Neural cell (in vitro differentiated cells): ENCODE measurements around the gene NCLN. TPM values are rescaled to one million over a fixed set of nuclear protein-coding genes. Genes with fewer than 3 reads are reported as not detected.

Experiments used
- H2AFZ ChIP-seq: fragments of 200-600, 300-800 bp; sonication (generic), shearing (Covaris generic); 2 replicates; pipeline ENCODE4 v1.6.0; 2014; ENCODE audit warnings: low read depth, mild to moderate bottlenecking, antibody characterized with exemption, low read length, moderate library complexity
- H3F3A ChIP-seq: fragments of 200-600 bp; shearing (Covaris generic); 2 replicates; pipeline ENCODE4 v1.6.1; 2016; ENCODE audit warnings: mild to moderate bottlenecking, moderate library complexity, mixed read lengths, antibody characterized with exemption, low read length; ENCODE audit not compliant: insufficient read depth, poor library complexity, severe bottlenecking
- H3K27ac ChIP-seq: fragments of 200-600, 300-800 bp; sonication (generic), shearing (Covaris generic); 2 replicates; pipeline ENCODE4 v1.5.1; 2014; ENCODE audit warnings: mild to moderate bottlenecking, low read length, moderate library complexity
- H3K27me3 ChIP-seq: fragments of 300-800, 200-600 bp; sonication (generic), shearing (Covaris generic); 2 replicates; pipeline ENCODE4 v1.6.0; 2014; ENCODE audit warnings: mild to moderate bottlenecking, low read depth, low read length, moderate library complexity; ENCODE audit not compliant: insufficient read depth
- H3K36me3 ChIP-seq: fragments of 300-800, 200-600 bp; sonication (generic), shearing (Covaris generic); 2 replicates; pipeline ENCODE4 v1.5.1; 2014; ENCODE audit warnings: mild to moderate bottlenecking, antibody characterized with exemption, low read length, moderate library complexity; ENCODE audit not compliant: insufficient read depth
- H3K4me2 ChIP-seq: fragments of 300-800, 200-600 bp; sonication (generic), shearing (Covaris generic); 2 replicates; pipeline ENCODE4 v1.6.0; 2014; ENCODE audit warnings: mild to moderate bottlenecking, low read length
- H3K4me3 ChIP-seq: fragments of 300-800, 200-600 bp; sonication (generic), shearing (Covaris generic); 2 replicates; pipeline ENCODE4 v1.5.1; 2014; ENCODE audit warnings: mild to moderate bottlenecking, low read length, moderate library complexity
- H3K79me2 ChIP-seq: fragments of 200-600 bp; shearing (Covaris generic); replicated peaks from 2 replicates; pipeline ENCODE4 v1.6.0; 2014; ENCODE audit warnings: mild to moderate bottlenecking, low read length, moderate library complexity; ENCODE audit not compliant: insufficient read depth
- H3K9ac ChIP-seq: fragments of 300-800, 200-600 bp; sonication (generic), shearing (Covaris generic); 2 replicates; pipeline ENCODE4 v1.6.1; 2016; ENCODE audit warnings: mild to moderate bottlenecking, low read length, mixed read lengths
- H3K9me2 ChIP-seq: fragments of 200-600 bp; shearing (Covaris generic); 2 replicates; pipeline ENCODE4 v1.6.1; 2016; ENCODE audit warnings: mild to moderate bottlenecking, low read length, mixed read lengths; ENCODE audit not compliant: insufficient read depth
- H3K9me3 ChIP-seq: fragments of 200-600, 300-800 bp; sonication (generic), shearing (Covaris generic); 2 replicates; pipeline ENCODE4 v1.6.1; 2016; ENCODE audit warnings: mild to moderate bottlenecking, mixed run types, low read length, moderate library complexity, mixed read lengths
- H4K20me1 ChIP-seq: fragments of 200-600 bp; shearing (Covaris generic); 2 replicates; pipeline ENCODE4 v1.6.1; 2016; ENCODE audit warnings: mild to moderate bottlenecking, mixed run types; ENCODE audit not compliant: insufficient read depth
- CTCF ChIP-seq: fragments of 450-650 bp; IDR thresholded peaks from 2 replicates; pipeline ENCODE4 v1.5.1; 2014; ENCODE audit warnings: antibody characterized with exemption, mild to moderate bottlenecking, moderate library complexity; ENCODE audit not compliant: poor library complexity, severe bottlenecking
- EP300 ChIP-seq: fragments of 450-650 bp; conservative IDR thresholded peaks from 2 replicates; pipeline ENCODE4 v1.6.1; 2014; ENCODE audit warnings: antibody characterized with exemption, mild to moderate bottlenecking, moderate library complexity; ENCODE audit not compliant: poor library complexity, severe bottlenecking
- EZH2 ChIP-seq: fragments of 200-600, 300-800 bp; shearing (Covaris generic), sonication (generic); IDR thresholded peaks from 2 replicates; pipeline ENCODE4 v1.6.1; 2014; ENCODE audit warnings: antibody characterized with exemption, low read length, borderline replicate concordance, mild to moderate bottlenecking; ENCODE audit not compliant: insufficient read depth, poor library complexity, severe bottlenecking
- MXI1 ChIP-seq: fragments of 450-650 bp; conservative IDR thresholded peaks from 2 replicates; pipeline ENCODE4 v1.6.1; 2014; ENCODE audit warnings: antibody characterized with exemption, mild to moderate bottlenecking; ENCODE audit not compliant: poor library complexity, severe bottlenecking
- POLR2AphosphoS5 ChIP-seq: IDR thresholded peaks from 2 replicates; pipeline ENCODE4 v1.6.1; 2012
- RAD21 ChIP-seq: fragments of 450-650 bp; conservative IDR thresholded peaks from 2 replicates; pipeline ENCODE4 v1.6.1; 2014; ENCODE audit warnings: antibody characterized with exemption, mild to moderate bottlenecking, moderate library complexity
- REST ChIP-seq: IDR thresholded peaks from 2 replicates; pipeline ENCODE4 v1.6.1; 2012; ENCODE audit warnings: borderline replicate concordance
- SMC3 ChIP-seq: fragments of 450-650 bp; conservative IDR thresholded peaks from 2 replicates; pipeline ENCODE4 v1.6.1; 2014; ENCODE audit warnings: antibody characterized with exemption, mild to moderate bottlenecking, moderate library complexity; ENCODE audit not compliant: poor library complexity
- TAF1 ChIP-seq: IDR thresholded peaks from 2 replicates; pipeline ENCODE4 v1.6.1; 2012; ENCODE audit warnings: low read depth
- polyA plus RNA-seq: library from polyadenylated mRNA; depleted of rRNA; stranded (reverse); fragments of >200 nt; gene quantifications from 2 replicates; pipeline ENCODE4 v1.2.3, GENCODE V29; 2014

The NCLN gene
- polyA plus RNA-seq, 1 donor from 2014 or later = 23.5 TPM

GRCh38 chr19:3190470-3190770, 4.7 kb downstream of the NCLN start:
- Histone ChIP-seq H3K27me3 (no peaks in the 10 kb centered on the region), H3K36me3 (no peaks in the 10 kb centered on the region), H3K79me2 (peaks cover 10% of the 10 kb centered on the region), H3K4me3 (no peak overlapping the region), H3K9me3 (no peaks in the 10 kb centered on the region), H3F3A (no peaks in the 10 kb centered on the region), H2AFZ (no peak overlapping the region), H3K9me2 (no peaks in the 10 kb centered on the region), H3K9ac (no peak overlapping the region), H3K27ac (no peak overlapping the region), H4K20me1 (no peaks in the 10 kb centered on the region), H3K4me2 (no peak overlapping the region)
- no peak for TF ChIP-seq EZH2
- TF ChIP-seq POLR2AphosphoS5 = no peak
- no peak for TF ChIP-seq RAD21
- TF ChIP-seq TAF1 = no peak
- no peak for TF ChIP-seq CTCF
- no peak for TF ChIP-seq REST
- TF ChIP-seq MXI1 = no peak
- no peak for TF ChIP-seq SMC3
- TF ChIP-seq EP300 = no peak

GRCh38 chr19:3190921-3191805, 5.4 kb downstream of the NCLN start:
- H3K79me2 ChIP-seq = peaks cover 10% of the 10 kb centered on the region

More at GRCh38 chr19:3190921-3191805, 5.4 kb downstream of the NCLN start:
- no peaks in the 10 kb centered on the region for H4K20me1 ChIP-seq
- H3K27me3 ChIP-seq = no peaks in the 10 kb centered on the region
- no peak overlapping the region for H3K4me2 ChIP-seq
- H3K9ac ChIP-seq = no peak overlapping the region
- no peaks in the 10 kb centered on the region for H3F3A ChIP-seq
- H3K36me3 ChIP-seq = no peaks in the 10 kb centered on the region
- no peak for TF ChIP-seq MXI1
- no peak for TF ChIP-seq EZH2
- no peak for TF ChIP-seq REST
- TF ChIP-seq EP300 = no peak
- no peak for TF ChIP-seq POLR2AphosphoS5
- no peak for TF ChIP-seq CTCF
- TF ChIP-seq SMC3 = no peak
- no peak for TF ChIP-seq TAF1
- no peak for TF ChIP-seq RAD21
- no peaks in the 10 kb centered on the region for H3K9me2 ChIP-seq
- no peaks in the 10 kb centered on the region for H3K9me3 ChIP-seq
- H3K27ac ChIP-seq = no peak overlapping the region
- H2AFZ ChIP-seq = no peak overlapping the region
- no peak overlapping the region for H3K4me3 ChIP-seq
